ENCODE measurements around the gene STRIP1. TPM values are rescaled to one million over a fixed set of nuclear protein-coding genes. Genes with fewer than 3 reads are reported as not detected.

Gene STRIP1
- polyA plus RNA-seq (2012; rRNA removed): 34.6 and 46.3 TPM in 2 replicates
- polyA plus RNA-seq (2012; cell fraction: cytosol; rRNA removed): 19.4 and 26.7 TPM in 2 replicates
- polyA plus RNA-seq (2012; cell fraction: nucleus; rRNA removed): 103 and 120 TPM in 2 replicates

GRCh38 chr1:110034451-110035235, at the start of gene STRIP1:
Gene STRIP1 (plus strand): TSS chr1:110034624. CDS start chr1:110034638, 14 bp downstream.
- Histone ChIP-seq H3K4me1 (ENCODE audit: control insufficient read depth in 1 of 2, insufficient read depth in 2 of 2, low read depth in 1 of 2, low read length in 1 of 2) (peaks cover 4 to 9% of the 10 kb centered on the region in 2 experiments; a peak in 3 of 4 replicates), H3K79me2 (ENCODE audit: insufficient read depth) (peaks cover 33% of the 10 kb centered on the region), H3K27ac (ENCODE audit: low read depth in 2 of 2, low read length in 1 of 2) (peak within 1 kb of the TSS; percentile 89), H3F3A (replicated peaks; ENCODE audit: insufficient read depth) (no peaks in the 10 kb centered on the region), H3K27me3 (ENCODE audit: insufficient read depth) (no peaks in the 10 kb centered on the region), H4K20me1 (ENCODE audit: insufficient read depth) (peaks cover 15% of the 10 kb centered on the region; the same call in 1 of the 2 replicates), H3K9me3 (no peaks in the 10 kb centered on the region), H3K4me2 (peak within 1 kb of the TSS; percentile 96), H3K4me3 (ENCODE audit: low read depth in 2 of 2, low read length in 1 of 2) (peak within 1 kb of the TSS; percentile 62 to 99), H3K9me2 (no peaks in the 10 kb centered on the region), H3K36me3 (replicated peaks in 1 of 2; ENCODE audit: control insufficient read depth in 1 of 2, insufficient read depth in 2 of 2, low read length in 1 of 2) (peaks cover 19 to 22% of the 10 kb centered on the region in 2 experiments), H3K9ac (peak within 1 kb of the TSS; percentile 99), H2AFZ (ENCODE audit: low read depth) (peak within 1 kb of the TSS; percentile 98)
- POLR2A ChIA-PET: interaction anchor here (0.6 to 1.9 kb wide), 13 partner anchors 9 to 486 kb away, joined by 3 to 16 read pairs (median 4); partner anchors contain the start of genes AHCYL1, GNAI3 and RBM15
- 2% methylated on average over 15 of the region's 66 CpGs for WGBS (ENCODE audit: low lambda C conversion rate)
- TF ChIP-seq SIN3A (IDR thresholded peaks at IDR 0.05; ENCODE audit: borderline replicate concordance, low read depth, low read length) (peak; percentile 99), TAF1 (IDR thresholded peaks at IDR 0.05; ENCODE audit: borderline replicate concordance, low read depth, low read length) (peak; percentile 93), YY1 (IDR thresholded peaks at IDR 0.05; ENCODE audit: low read depth) (peak; percentile 99), USF1 (IDR thresholded peaks at IDR 0.05; ENCODE audit: borderline replicate concordance, low read depth) (no peak), CHD2 (IDR thresholded peaks at IDR 0.05; ENCODE audit: low read length, partially characterized antibody) (peak; percentile 100), ZBTB33 (IDR thresholded peaks at IDR 0.05; ENCODE audit: borderline replicate concordance, low read depth) (peak; percentile 100), JUND (IDR thresholded peaks at IDR 0.05) (no peak), GABPA (IDR thresholded peaks at IDR 0.05; ENCODE audit: low read depth) (peak; percentile 61), POLR2AphosphoS5 (IDR thresholded peaks at IDR 0.05; ENCODE audit: low read depth, low read length) (peak; percentile 94), ELF1 (IDR thresholded peaks at IDR 0.05) (peak; percentile 74), TEAD4 (IDR thresholded peaks at IDR 0.05; ENCODE audit: borderline replicate concordance, insufficient read depth) (no peak)
- DNase-seq: peak; percentile 91
- CTCF ChIA-PET: interaction anchor here (0.9 to 42.0 kb wide), 13 partner anchors 15 to 502 kb away, joined by 3 to 1768 read pairs (median 3); partner anchors contain the start of genes AHCYL1 and UBL4B
